HepG2 (cell line): ENCODE measurements around the gene EFCAB13. TPM values are rescaled to one million over a fixed set of nuclear protein-coding genes. Genes with fewer than 3 reads are reported as not detected.

Experiments
- ATAC-seq: fragments of 200-7000 bp; cut with Tn5 transposase; 3 replicates; pipeline ENCODE4 v1.9.1; 2020; ENCODE audit warnings: mild to moderate bottlenecking, moderate library complexity
- BruUV-seq: library from RNA; stranded (reverse); fragments of 400-500 nt; replicated peaks from 2 replicates; lab custom pipeline; 2021; lab: Mats Ljungman, UMichigan
- CTCF ChIA-PET: fragments of 300-600 bp; formaldehyde crosslinking; extraction: SDS; loops from one replicate; lab custom pipeline; 2021; ENCODE audit warnings: low total read pairs, inconsistent platforms, low intra/inter-chr PET ratio; lab: Yijun Ruan, JAX
- POLR2A ChIA-PET: fragments of 350-600 bp; sonication (Branson Sonifier 250); formaldehyde crosslinking; loops from one replicate; lab custom pipeline; 2020; ENCODE audit warnings: antibody characterized with exemption, inconsistent platforms; lab: Yijun Ruan, JAX
- DNase-seq: peaks from one replicate; pipeline ENCODE4 v3.0.0-alpha.2; 2015; ENCODE audit warnings: low spot score
- FAIRE-seq: peaks from 3 replicates; lab custom pipeline; 2011; peaks lifted over from hg19 to GRCh38; lab: Jason Lieb, UNC
- H2AFZ ChIP-seq: one replicate; pipeline ENCODE4 v1.6.1; 2011; ENCODE audit warnings: low read length, inconsistent platforms
- H3K27ac ChIP-seq: fragments of 300-600 bp; 3 replicates; pipeline ENCODE4 v1.8.0; 2011; ENCODE audit warnings: mixed run types, mild to moderate bottlenecking, mixed read lengths, low read length, inconsistent platforms; ENCODE audit not compliant: insufficient read depth; ENCODE audit errors: extremely low read length
- H3K27me3 ChIP-seq, 2 experiments: fragments of 200-600 bp in 1 of 2; 2 replicates in 1 of 2; 3 replicates in 1 of 2; pipeline versions ENCODE4 v1.6.0 to v1.8.0; 2011; ENCODE audit warnings: low read length in 2 of 2, mild to moderate bottlenecking in 2 of 2, moderate library complexity in 2 of 2, inconsistent platforms in 1 of 2; ENCODE audit not compliant: insufficient read depth in 2 of 2, control insufficient read depth in 1 of 2
- H3K36me3 ChIP-seq, 2 experiments: fragments of 200-600 bp in 1 of 2; replicated peaks in 1 of 2; 2 replicates in 1 of 2; 3 replicates in 1 of 2; pipeline versions ENCODE4 v1.5.1 to v1.8.0; 2011; ENCODE audit warnings: low read length in 2 of 2, inconsistent platforms in 1 of 2; ENCODE audit not compliant: insufficient read depth in 2 of 2, control insufficient read depth in 1 of 2
- H3K4me1 ChIP-seq: 2 replicates; pipeline ENCODE4 v1.5.1; 2012; ENCODE audit warnings: low read length, inconsistent platforms; ENCODE audit not compliant: insufficient read depth
- H3K4me2 ChIP-seq: 2 replicates; pipeline ENCODE4 v1.6.0; 2011; ENCODE audit warnings: low read depth, low read length, inconsistent platforms
- H3K4me3 ChIP-seq, 3 experiments: fragments of 200-600 bp in 1 of 3; sonication (generic), shearing (Covaris generic) in 1 of 3; replicated peaks in 1 of 3; 2 replicates each; pipeline ENCODE4 v1.5.1; 2011 to 2016; ENCODE audit warnings: low read length in 3 of 3, inconsistent platforms in 2 of 3, low read depth in 2 of 3, mild to moderate bottlenecking in 2 of 3, control low read depth in 1 of 3, mixed read lengths in 1 of 3; ENCODE audit not compliant: insufficient read depth in 1 of 3
- H3K79me2 ChIP-seq: one replicate; pipeline ENCODE4 v1.6.1; 2011; ENCODE audit warnings: low read length, inconsistent platforms; ENCODE audit not compliant: insufficient read depth
- H3K9ac ChIP-seq: 2 replicates; pipeline ENCODE4 v1.6.0; 2011; ENCODE audit warnings: mild to moderate bottlenecking, low read depth, low read length, inconsistent platforms; ENCODE audit not compliant: insufficient read depth
- H3K9me3 ChIP-seq: 2 replicates; pipeline ENCODE4 v1.5.1; 2012; ENCODE audit warnings: mild to moderate bottlenecking, low read length
- H4K20me1 ChIP-seq: 2 replicates; pipeline ENCODE4 v1.6.0; 2011; ENCODE audit warnings: inconsistent platforms, mild to moderate bottlenecking, low read length, moderate library complexity; ENCODE audit not compliant: insufficient read depth
- ASH2L ChIP-seq: fragments of 300-600, 200-600 bp; sonication (generic); IDR thresholded peaks from 2 replicates; pipeline ENCODE4 v1.7.0; 2017; ENCODE audit warnings: low read depth, mild to moderate bottlenecking, moderate library complexity, mixed read lengths, low read length; ENCODE audit not compliant: insufficient read length
- CAMTA2 ChIP-seq: sonication (generic); formaldehyde crosslinking; IDR thresholded peaks from 2 replicates; pipeline ENCODE4 v1.4.0; 2020; ENCODE audit warnings: mild to moderate bottlenecking, missing genetic modification reagents, borderline replicate concordance
- FOXA3 ChIP-seq: IDR thresholded peaks from 2 replicates; pipeline ENCODE4 v1.6.1; 2016; ENCODE audit warnings: missing genetic modification reagents, missing compliant biosample characterization
- LCORL ChIP-seq, 2 experiments: fragments of 450-650 bp in 1 of 2; sonication (generic) in 1 of 2; formaldehyde crosslinking in 1 of 2; IDR thresholded peaks; 2 replicates each; pipeline versions ENCODE4 v1.5.0 to v1.6.1; 2017 to 2020; ENCODE audit warnings: antibody characterized with exemption in 1 of 2, missing genetic modification reagents in 1 of 2
- MTA1 ChIP-seq: sonication (generic); formaldehyde crosslinking; IDR thresholded peaks from 2 replicates; pipeline ENCODE4 v1.4.0; 2020; ENCODE audit warnings: missing genetic modification reagents, mild to moderate bottlenecking, borderline replicate concordance
- PHF5A ChIP-seq: IDR thresholded peaks from one replicate; pipeline ENCODE4 v1.6.1; 2018; ENCODE audit warnings: low read depth, missing genetic modification reagents; ENCODE audit not compliant: unreplicated experiment
- RAD21 ChIP-seq: fragments of 450-650 bp; formaldehyde crosslinking; IDR thresholded peaks from 2 replicates; pipeline ENCODE4 v1.5.0; 2020; ENCODE audit warnings: mild to moderate bottlenecking
- RBFOX2 ChIP-seq: fragments of 200-400 bp; formaldehyde crosslinking; IDR thresholded peaks from 2 replicates; pipeline ENCODE4 v1.6.1; 2017; ENCODE audit warnings: low read depth, mild to moderate bottlenecking, low read length
- SALL2 ChIP-seq: sonication (generic); formaldehyde crosslinking; IDR thresholded peaks from 2 replicates; pipeline ENCODE4 v1.8.1; 2023; ENCODE audit warnings: mild to moderate bottlenecking, missing genetic modification reagents, inconsistent platforms
- TBL1XR1 ChIP-seq: fragments of 150-350 bp; IDR thresholded peaks from 2 replicates; pipeline ENCODE4 v1.6.1; 2014; ENCODE audit warnings: borderline replicate concordance, low read length; ENCODE audit not compliant: partially characterized antibody
- ZFY ChIP-seq: sonication (generic); formaldehyde crosslinking; IDR thresholded peaks from 2 replicates; pipeline ENCODE4 v1.4.0; 2020; ENCODE audit warnings: missing genetic modification reagents
- ZNF496 ChIP-seq: sonication (generic); formaldehyde crosslinking; IDR thresholded peaks from 2 replicates; pipeline ENCODE4 v1.8.1; 2023; ENCODE audit warnings: mild to moderate bottlenecking, moderate library complexity, missing genetic modification reagents; ENCODE audit not compliant: insufficient replicate concordance
- ZNF883 ChIP-seq: sonication (generic); formaldehyde crosslinking; IDR thresholded peaks from 2 replicates; pipeline ENCODE4 v1.5.1; 2020; ENCODE audit warnings: mild to moderate bottlenecking, missing genetic modification reagents; ENCODE audit errors: not compliant biosample characterization
- WGBS: methylation state at CpG from one replicate; pipeline ENCODE4 v1.1.6; 2017; ENCODE audit warnings: low lambda C conversion rate; 5-methylcytosine and 5-hydroxymethylcytosine counted together
- in situ Hi-C: cut with HindIII; loops from 2 replicates; pipeline ENCODE4 v1.10.0; 2017; ENCODE audit warnings: low pct_unique_long_range_greater_than_20kb; ENCODE audit not compliant: extremely low pct_ligation_motif_present
- intact Hi-C: fragments of 100-400 bp; cut with micrococcal nuclease; formaldehyde crosslinking; loops from one replicate; pipeline ENCODE4 v1.10.0; 2022; ENCODE audit not compliant: unreplicated experiment
- polyA plus RNA-seq, 8 experiments: library from polyadenylated mRNA; depleted of rRNA in 3 of 8; stranded (reverse) in 7 of 8; unstranded in 1 of 8; fragments of >200 nt; fragmentation: Illumina TruSeq in 4 of 8; extraction: Trizol in 4 of 8; gene quantifications; 2 replicates each; pipeline versions ENCODE4 v1.2.1 to v1.2.3, GENCODE V29; 2011 to 2016; ENCODE audit warnings: low read depth in 4 of 8, missing spikeins in 1 of 8, mixed read lengths in 1 of 8; ENCODE audit not compliant: insufficient read depth in 1 of 8
- total RNA-seq, 5 experiments: library from RNA; depleted of rRNA; stranded (reverse); fragments of >200 nt; fragmentation: Illumina TruSeq; extraction: Trizol; gene quantifications; 2 replicates each; pipeline ENCODE4 v1.2.3, GENCODE V29; 2016; ENCODE audit warnings: low read depth in 1 of 5

EFCAB13 gene
- total and polyA plus RNA-seq, 2 of the 13 experiments (the other 11 are each of a cell fraction or from before 2014, with no cell fraction given), result 0.22 to 0.71 TPM

DNA sequence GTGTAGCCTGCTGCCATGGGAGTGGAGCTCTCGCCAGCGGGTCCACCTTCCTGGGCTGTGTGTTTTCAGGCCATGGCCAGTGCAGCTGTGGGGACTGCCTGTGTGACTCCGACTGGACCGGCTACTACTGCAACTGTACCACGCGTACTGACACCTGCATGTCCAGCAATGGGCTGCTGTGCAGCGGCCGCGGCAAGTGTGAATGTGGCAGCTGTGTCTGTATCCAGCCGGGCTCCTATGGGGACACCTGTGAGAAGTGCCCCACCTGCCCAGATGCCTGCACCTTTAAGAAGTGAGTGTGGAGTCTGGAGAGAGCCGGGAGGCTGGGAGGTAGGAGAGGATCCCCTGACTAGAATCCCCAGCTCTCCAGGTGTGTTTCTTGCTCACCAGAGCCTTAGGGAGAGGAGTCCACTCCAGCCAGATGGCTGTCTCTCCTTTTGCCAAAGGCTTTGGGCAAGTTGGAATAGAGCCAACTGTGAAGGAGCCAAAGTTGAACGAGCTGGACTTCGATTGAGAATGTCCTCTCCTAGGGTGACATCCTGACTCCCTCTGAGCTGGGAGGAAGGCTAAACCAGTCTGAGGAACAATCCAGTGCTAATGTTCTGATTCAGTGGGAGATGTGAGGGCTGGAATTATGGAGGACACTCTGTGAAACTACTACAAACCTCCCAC, 24.4 kb upstream of the EFCAB13 start:
- no peak for TF ChIP-seq ASH2L
- TF ChIP-seq ZNF883, result no peak
- TF ChIP-seq RAD21 (CRISPR knock-in tag), result no peak
- TF ChIP-seq CAMTA2 (CRISPR knock-in tag), result no peak
- no peak for TF ChIP-seq TBL1XR1
- TF ChIP-seq PHF5A (CRISPR knock-in tag), result no peak
- no peak for TF ChIP-seq MTA1 (CRISPR knock-in tag)
- no peak for TF ChIP-seq FOXA3 (CRISPR knock-in tag)
- TF ChIP-seq ZFY, result no peak
- TF ChIP-seq ZNF496 (CRISPR knock-in tag), result no peak
- no peak for TF ChIP-seq SALL2 (CRISPR knock-in tag)
- no peak for TF ChIP-seq RBFOX2
- no peak for TF ChIP-seq LCORL (IDR thresholded peaks at IDR 0.05)
- TF ChIP-seq LCORL (CRISPR knock-in tag; IDR thresholded peaks at IDR 0.05), result no peak
- H3K9me3 ChIP-seq, result no peaks in the 10 kb centered on the region
- DNase-seq, result no peak
- ChIA-PET POLR2A (no interaction called here), CTCF (no interaction called here)
- no TSS peak for BruUV-seq
- 38% methylated on average over 5 of the region's 13 CpGs for WGBS
- peaks cover 17% of the 10 kb centered on the region for H3K4me1 ChIP-seq
- no peak overlapping the region for H3K27ac ChIP-seq
- H3K27me3 ChIP-seq, result peaks cover 0 to 13% of the 10 kb centered on the region in 2 experiments; a peak in 3 of 5 replicates
- no peak overlapping the region for H3K9ac ChIP-seq
- no peaks in the 10 kb centered on the region for H3K79me2 ChIP-seq
- H4K20me1 ChIP-seq, result no peaks in the 10 kb centered on the region
- no peak overlapping the region for H3K4me2 ChIP-seq
- in situ Hi-C loops (no loop called here), intact Hi-C loops (no loop called here)
- H3K36me3 ChIP-seq, result no peaks in the 10 kb centered on the region
- no peak for FAIRE-seq
- no peak overlapping the region for H3K4me3 ChIP-seq
- no peak; the same call in 2 of the 3 replicates for ATAC-seq
- no peak overlapping the region for H2AFZ ChIP-seq
